DMS 273 treated with DMSO at 0.1 percent for 48 hours (cell line): Measurements from ENCODE around the gene VDAC1.
"Not testable (repeated sequence)": the region's sequence is repeated elsewhere in the genome, so short reads cannot be mapped to it uniquely, and the experiment has no call there.

Experiments
- DNase-seq: peaks from one replicate; lab custom pipeline; 2025; lab: John Stamatoyannopoulos, UW

The VDAC1 gene

GRCh38 chr5:134004626-134005416 is at the start of gene VDAC1:
Gene VDAC1, minus strand, starts transcription at chr5:134004975. Its CDS starts 11,963 bp downstream, at chr5:133993012.
- DNase-seq = no peak

- DNase-seq = no peak
Measured at GRCh38 chr5:134053840-134054338, 49.1 kb upstream of the VDAC1 start.

GRCh38 chr5:134053314-134053839 is 48.6 kb upstream of the VDAC1 start:
- no peak for DNase-seq

GRCh38 chr5:134051305-134051704 is 46.5 kb upstream of the VDAC1 start:
- no peak for DNase-seq

GRCh38 chr5:134048864-134049263 is 44.1 kb upstream of the VDAC1 start:
- no peak for DNase-seq

- DNase-seq = no peak
Measured at GRCh38 chr5:134047687-134048056, 42.9 kb upstream of the VDAC1 start.

- no peak for DNase-seq
Measured at GRCh38 chr5:134046801-134047686, 42.3 kb upstream of the VDAC1 start.

- DNase-seq = no peak
Measured at GRCh38 chr5:134046330-134046729, 41.6 kb upstream of the VDAC1 start.

GRCh38 chr5:134043793-134044792 is 39.3 kb upstream of the VDAC1 start:
- DNase-seq = no peak

GRCh38 chr5:134041570-134042411 is 37.0 kb upstream of the VDAC1 start:
- no peak for DNase-seq

GRCh38 chr5:134038138-134038537 is 33.4 kb upstream of the VDAC1 start:
- no peak for DNase-seq

GRCh38 chr5:134037160-134037559 is 32.4 kb upstream of the VDAC1 start:
- no peak for DNase-seq

GRCh38 chr5:134034326-134034725 is 29.6 kb upstream of the VDAC1 start:
- DNase-seq = no peak

- DNase-seq = not testable (repeated sequence)
Measured at GRCh38 chr5:134030303-134030964, 25.7 kb upstream of the VDAC1 start.

- DNase-seq = no peak
Measured at GRCh38 chr5:134029156-134029555, 24.4 kb upstream of the VDAC1 start.

GRCh38 chr5:134028496-134028895 is 23.7 kb upstream of the VDAC1 start:
- no peak for DNase-seq

- DNase-seq = no peak
Measured at GRCh38 chr5:134027288-134027615, 22.5 kb upstream of the VDAC1 start.

GRCh38 chr5:134026521-134027287 is 21.9 kb upstream of the VDAC1 start:
- peak; percentile 46 for DNase-seq

GRCh38 chr5:134025786-134026185 is 21.0 kb upstream of the VDAC1 start:
- no peak for DNase-seq
